Measurements from ENCODE around the gene FSD1. TPM values are rescaled to one million over a fixed set of nuclear protein-coding genes. Genes with fewer than 3 reads are reported as not detected.
A peak's percentile ranks its signal among the peaks of the same experiment; 100 is the strongest.
"Not testable (repeated sequence)": the region's sequence is repeated elsewhere in the genome, so short reads cannot be mapped to it uniquely, and the experiment has no call there.

FSD1 gene
- total RNA-seq, 1 donor from 2014 or later: 48.3 TPM

DNA sequence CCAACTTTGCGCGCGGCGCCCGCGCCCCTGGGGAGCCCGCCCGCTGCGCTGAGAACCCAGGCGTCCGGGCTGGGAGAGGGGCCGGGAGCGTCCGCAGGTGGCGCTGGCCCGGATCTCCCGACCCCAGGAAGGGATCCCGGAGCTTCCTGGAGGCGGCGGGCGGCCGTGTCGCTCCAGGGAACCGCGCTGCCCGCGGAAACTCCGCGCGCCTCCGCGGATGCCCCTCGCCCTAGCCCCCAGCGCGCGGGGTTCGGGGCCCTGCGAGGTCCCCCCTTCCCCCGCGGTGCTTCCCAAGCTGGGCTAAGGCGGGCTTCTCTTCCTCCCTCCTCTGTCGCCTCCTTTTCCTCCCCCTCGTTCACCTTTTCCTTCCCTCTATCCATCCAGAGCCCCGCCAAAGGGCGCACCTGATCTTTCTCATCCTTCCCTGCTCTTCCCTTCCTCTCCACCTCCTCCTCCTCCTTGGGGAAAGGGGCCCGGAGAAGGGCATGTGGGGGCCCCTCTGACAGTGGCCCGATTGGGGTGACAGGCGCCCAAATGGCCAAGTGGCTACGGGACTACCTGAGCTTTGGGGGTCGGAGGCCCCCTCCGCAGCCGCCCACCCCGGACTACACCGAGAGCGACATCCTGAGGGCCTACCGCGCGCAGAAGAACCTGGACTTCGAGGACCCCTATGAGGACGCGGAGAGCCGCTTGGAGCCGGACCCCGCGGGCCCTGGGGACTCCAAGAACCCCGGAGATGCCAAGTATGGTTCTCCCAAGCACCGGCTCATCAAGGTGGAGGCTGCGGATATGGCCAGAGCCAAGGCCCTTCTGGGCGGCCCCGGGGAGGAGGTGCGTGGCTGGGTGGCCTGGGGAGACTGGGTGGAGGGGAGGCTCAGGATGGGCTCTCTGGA, 24.6 kb upstream of the FSD1 start:
- peak overlapping the region; percentile 67 for H3K4me3 ChIP-seq
- peaks cover 12% of the 10 kb centered on the region for H3K4me1 ChIP-seq
- Mint-ChIP-seq H3K27me3 (ENCODE audit: insufficient read depth, low read depth) (peaks cover 32% of the 10 kb centered on the region), H3K27ac (no peak overlapping the region), H3K4me3 (peak overlapping the region; percentile 86), H3K9me3 (no peaks in the 10 kb centered on the region), H3K4me1 (peaks cover 18% of the 10 kb centered on the region), H3K36me3 (no peaks in the 10 kb centered on the region)
- H3K9me3 ChIP-seq (ENCODE audit: low read depth): no peaks in the 10 kb centered on the region
- H3K4me2 ChIP-seq: peak overlapping the region; percentile 98
- peaks cover 28% of the 10 kb centered on the region for H3F3A ChIP-seq (ENCODE audit: low read depth)
- H3K79me2 ChIP-seq (ENCODE audit: low read depth): no peaks in the 10 kb centered on the region
- DNase-seq (ENCODE audit: low spot score): peak; percentile 27
- TF ChIP-seq EZH2phosphoT487 (IDR thresholded peaks at IDR 0.05) (peak; percentile 79), EZH2 (IDR thresholded peaks at IDR 0.05) (peak; percentile 83), CTCF (IDR thresholded peaks at IDR 0.05) (peak; percentile 14)
- no peaks in the 10 kb centered on the region for H3K36me3 ChIP-seq
- H2AFZ ChIP-seq (replicated peaks): peak overlapping the region; percentile 72
- peaks cover 81% of the 10 kb centered on the region for H3K27me3 ChIP-seq
- no peak overlapping the region for H3K9ac ChIP-seq
- no peak overlapping the region for H3K27ac ChIP-seq
- H4K20me1 ChIP-seq (ENCODE audit: low read depth): no peaks in the 10 kb centered on the region

DNA sequence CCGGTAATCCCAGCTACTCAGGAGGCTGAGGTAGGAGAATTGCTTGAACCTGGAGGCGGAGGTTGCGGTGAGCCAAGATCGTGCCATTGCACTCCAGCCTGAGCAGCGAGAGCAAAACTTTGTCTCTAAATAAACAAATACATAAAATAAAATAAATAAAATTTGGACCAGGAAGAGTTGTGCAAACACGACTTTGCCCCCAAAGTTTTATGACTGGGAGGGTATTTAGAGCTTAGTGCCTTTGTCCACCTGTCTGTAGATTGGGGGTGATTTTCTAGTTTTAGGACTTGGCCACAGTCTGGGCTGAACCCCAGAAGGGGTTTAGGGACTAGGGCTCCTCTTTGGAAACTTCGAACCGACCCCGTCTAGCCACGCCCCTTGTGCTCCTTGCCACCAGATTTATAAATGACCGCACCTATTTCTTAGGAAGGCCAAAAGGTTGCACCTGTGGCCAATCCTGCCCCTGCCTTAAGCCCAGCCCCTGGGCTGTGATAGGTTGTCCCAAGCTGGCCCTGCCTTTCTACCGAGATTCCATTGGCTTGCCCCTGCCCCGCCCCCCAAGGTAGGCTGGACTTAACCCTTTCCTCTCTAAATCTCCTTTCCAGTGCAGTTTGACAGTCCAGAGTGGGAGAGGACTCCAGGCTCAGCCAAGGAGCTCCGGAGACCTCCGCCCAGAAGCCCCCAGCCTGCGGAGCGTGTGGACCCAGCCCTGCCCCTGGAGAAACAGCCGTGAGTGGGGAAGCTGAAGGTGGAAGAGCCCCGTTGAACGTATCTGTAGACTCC, 20.0 kb upstream of the FSD1 start:
- Histone ChIP-seq H3K4me2 (peak overlapping the region; percentile 59), H2AFZ (replicated peaks) (peak overlapping the region; percentile 76), H3K36me3 (no peaks in the 10 kb centered on the region), H3K27me3 (peaks cover 62% of the 10 kb centered on the region), H3K4me3 (no peak overlapping the region), H3K9me3 (ENCODE audit: low read depth) (no peaks in the 10 kb centered on the region), H4K20me1 (ENCODE audit: low read depth) (no peaks in the 10 kb centered on the region), H3K27ac (no peak overlapping the region), H3K9ac (no peak overlapping the region), H3K4me1 (peaks cover 7% of the 10 kb centered on the region), H3K79me2 (ENCODE audit: low read depth) (no peaks in the 10 kb centered on the region), H3F3A (ENCODE audit: low read depth) (peaks cover 11% of the 10 kb centered on the region)
- peaks cover 5% of the 10 kb centered on the region for H3K4me1 Mint-ChIP-seq
- H3K27ac Mint-ChIP-seq: no peak overlapping the region
- no peaks in the 10 kb centered on the region for H3K36me3 Mint-ChIP-seq
- peak; percentile 87 for DNase-seq (ENCODE audit: low spot score)
- H3K27me3 Mint-ChIP-seq (ENCODE audit: insufficient read depth, low read depth): peaks cover 39% of the 10 kb centered on the region
- TF ChIP-seq EZH2 (IDR thresholded peaks at IDR 0.05): no peak
- TF ChIP-seq CTCF (IDR thresholded peaks at IDR 0.05): no peak
- TF ChIP-seq EZH2phosphoT487 (IDR thresholded peaks at IDR 0.05): no peak
- peak overlapping the region; percentile 72 for H3K4me3 Mint-ChIP-seq
- no peaks in the 10 kb centered on the region for H3K9me3 Mint-ChIP-seq

GRCh38 chr19:4284974-4285373, 19.4 kb upstream of the FSD1 start:
- Mint-ChIP-seq H3K27ac (no peak overlapping the region), H3K4me1 (peaks cover 5% of the 10 kb centered on the region), H3K36me3 (no peaks in the 10 kb centered on the region), H3K27me3 (ENCODE audit: insufficient read depth, low read depth) (peaks cover 36% of the 10 kb centered on the region), H3K4me3 (peak overlapping the region; percentile 72), H3K9me3 (no peaks in the 10 kb centered on the region)
- DNase-seq (ENCODE audit: low spot score): no peak
- Histone ChIP-seq H3K4me3 (no peak overlapping the region), H3K79me2 (ENCODE audit: low read depth) (no peaks in the 10 kb centered on the region), H3F3A (ENCODE audit: low read depth) (peaks cover 6% of the 10 kb centered on the region), H3K27me3 (peaks cover 56% of the 10 kb centered on the region), H2AFZ (replicated peaks) (peak overlapping the region; percentile 76), H3K27ac (no peak overlapping the region), H3K9me3 (ENCODE audit: low read depth) (no peaks in the 10 kb centered on the region), H4K20me1 (ENCODE audit: low read depth) (no peaks in the 10 kb centered on the region), H3K36me3 (no peaks in the 10 kb centered on the region), H3K4me1 (peaks cover under 1% of the 10 kb centered on the region), H3K4me2 (peak overlapping the region; percentile 59), H3K9ac (no peak overlapping the region)
- TF ChIP-seq CTCF (IDR thresholded peaks at IDR 0.05): no peak
- no peak for TF ChIP-seq EZH2phosphoT487 (IDR thresholded peaks at IDR 0.05)
- no peak for TF ChIP-seq EZH2 (IDR thresholded peaks at IDR 0.05)

DNA sequence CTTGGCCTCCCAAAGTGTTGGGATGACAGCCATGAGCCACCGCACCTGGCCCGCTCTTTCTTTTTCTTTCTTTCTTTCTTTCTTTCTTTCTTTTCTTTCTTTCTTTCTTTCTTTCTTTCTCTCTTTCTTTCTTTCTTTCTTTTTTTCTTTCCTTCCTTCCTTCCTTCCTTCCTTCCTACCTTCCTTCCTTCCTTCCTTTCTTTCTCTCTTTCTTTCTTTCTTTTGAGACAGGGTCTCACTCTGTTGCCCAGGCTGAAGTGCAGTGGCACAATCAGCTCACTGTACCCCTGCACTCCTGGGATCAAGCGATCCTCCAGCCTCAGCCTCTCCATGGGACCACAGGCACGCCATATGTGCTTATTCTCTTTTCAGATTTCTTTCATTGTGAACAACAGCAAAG, 18.3 kb upstream of the FSD1 start:
- H3K36me3 ChIP-seq; H3K27ac ChIP-seq; H3K36me3 Mint-ChIP-seq; H3K9me3 ChIP-seq (ENCODE audit: low read depth); H3K4me3 ChIP-seq; DNase-seq (ENCODE audit: low spot score); H4K20me1 ChIP-seq (ENCODE audit: low read depth); H3K4me3 Mint-ChIP-seq; H2AFZ ChIP-seq (replicated peaks); H3K27ac Mint-ChIP-seq; H3K79me2 ChIP-seq (ENCODE audit: low read depth); H3K9ac ChIP-seq; H3K9me3 Mint-ChIP-seq; H3K4me2 ChIP-seq; H3F3A ChIP-seq (ENCODE audit: low read depth); H3K4me1 ChIP-seq: not testable (repeated sequence)
- peaks cover 25% of the 10 kb centered on the region for H3K27me3 Mint-ChIP-seq (ENCODE audit: insufficient read depth, low read depth)
- H3K27me3 ChIP-seq: peaks cover 44% of the 10 kb centered on the region
- H3K4me1 Mint-ChIP-seq: peaks cover 12% of the 10 kb centered on the region
